ENCODE measurements around the gene CHSY3.

DNA sequence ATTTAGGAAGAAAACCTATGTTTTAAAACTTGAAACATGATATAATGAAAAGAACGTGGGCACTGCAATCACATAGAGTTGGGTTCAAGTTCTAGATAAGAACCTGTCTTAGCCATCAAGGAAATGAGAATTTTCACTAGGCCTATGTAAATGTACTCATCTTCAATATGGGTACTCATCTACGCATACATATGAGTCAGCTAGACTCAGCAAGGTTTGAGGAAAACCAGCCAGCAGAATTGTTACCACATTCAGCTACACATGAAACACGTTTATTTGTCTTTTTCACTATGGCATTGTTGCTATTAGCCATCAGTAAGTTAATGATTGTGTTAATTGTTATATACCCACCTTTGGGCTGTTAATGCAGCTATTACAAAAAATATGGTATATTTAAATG, 146.3 kb downstream of the CHSY3 start:
- no peak for TF ChIP-seq CTCF (IDR thresholded peaks at IDR 0.05; ENCODE audit: low read depth, low read length, poor library complexity, severe bottlenecking)
- TF ChIP-seq EZH2phosphoT487 (IDR thresholded peaks at IDR 0.05; ENCODE audit: borderline replicate concordance, low read length) = no peak
